HG03066 (cell line): ENCODE results near the gene CCDC85C.

Experiments used
- ATAC-seq: cut with Tn5 transposase; IDR thresholded peaks from one replicate; pipeline ENCODE4 v1.9.1; 2021; ENCODE audit warnings: low read depth; ENCODE audit not compliant: unreplicated experiment

The CCDC85C gene

DNA sequence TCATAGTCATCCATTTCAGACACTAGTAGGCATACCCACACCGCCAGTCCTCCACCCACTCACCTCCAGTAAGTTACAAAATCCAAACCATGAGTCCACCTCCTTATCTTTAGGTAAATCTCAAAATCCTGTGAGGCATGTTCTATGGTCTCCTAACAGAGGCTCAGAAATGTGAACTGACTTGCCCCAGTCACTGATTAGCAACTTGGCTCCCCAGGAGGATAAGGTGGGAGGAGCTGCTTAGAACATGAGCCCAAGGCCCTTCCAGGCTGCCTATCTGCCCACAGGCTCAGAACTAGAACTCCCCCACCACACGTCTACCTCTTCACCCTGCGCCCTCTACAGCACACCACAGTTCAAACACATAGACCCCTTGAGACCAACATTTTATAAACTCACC is 143.2 kb downstream of the CCDC85C start:
- no peak for ATAC-seq

GRCh38 chr14:99459481-99460100 is 144.4 kb downstream of the CCDC85C start:
- no peak for ATAC-seq

DNA sequence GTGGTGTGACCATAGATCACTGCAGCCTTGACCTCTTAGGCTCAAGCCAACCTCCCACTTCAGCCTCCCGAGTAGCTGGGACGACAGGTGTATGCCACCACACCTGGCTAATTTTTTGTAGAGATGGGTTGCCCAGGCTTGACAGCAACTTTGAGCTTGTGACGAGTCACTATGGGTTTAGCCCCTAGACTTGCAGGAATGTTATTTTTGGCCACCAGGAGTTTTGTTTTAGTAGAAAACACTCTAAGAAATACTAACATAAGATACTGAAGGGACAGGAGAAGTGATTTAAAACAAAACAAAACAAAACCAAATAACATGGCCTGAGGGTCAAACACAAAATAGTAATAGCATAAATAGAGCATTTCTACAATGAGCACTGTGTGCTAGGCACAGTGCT is 149.8 kb downstream of the CCDC85C start:
- no peak for ATAC-seq

DNA sequence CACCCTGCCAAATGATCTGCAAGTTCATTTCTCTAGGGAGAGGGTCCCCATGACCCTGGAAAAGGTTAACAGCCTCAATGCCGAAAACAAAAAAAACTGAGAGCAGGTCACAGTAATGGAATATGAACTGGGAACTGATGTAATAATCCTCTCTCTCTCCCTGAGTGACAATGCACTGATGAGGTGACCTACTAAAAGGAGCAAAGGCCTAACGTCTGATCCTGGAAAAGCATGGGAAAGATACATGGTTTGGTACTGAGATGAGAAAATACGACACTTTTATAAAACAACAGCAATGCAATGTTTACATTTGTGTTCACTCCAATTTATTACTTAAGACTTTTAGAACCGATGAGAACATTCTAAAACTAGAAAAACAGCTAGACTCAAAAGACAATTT is 151.0 kb downstream of the CCDC85C start:
- ATAC-seq, result no peak

DNA sequence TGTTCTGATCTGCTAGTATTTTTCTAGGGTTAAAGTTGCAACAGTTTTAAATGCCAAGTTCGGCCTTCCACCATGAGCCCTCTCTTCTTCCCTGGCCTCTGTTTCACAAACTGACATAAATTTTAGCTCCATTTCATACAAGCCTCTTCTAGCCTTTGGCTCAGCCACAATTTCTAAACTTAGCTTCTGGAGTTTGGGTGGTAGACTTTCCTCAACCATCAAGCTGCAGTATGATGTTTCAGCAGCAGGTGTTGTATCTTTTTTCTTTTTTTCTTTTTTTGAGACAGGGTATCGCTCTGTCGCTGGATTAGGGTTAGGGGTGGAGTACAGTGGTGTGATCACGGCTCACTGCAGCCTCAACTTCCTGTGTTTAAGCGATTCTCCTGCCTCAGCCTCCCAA is 152.8 kb downstream of the CCDC85C start:
- no peak for ATAC-seq

DNA sequence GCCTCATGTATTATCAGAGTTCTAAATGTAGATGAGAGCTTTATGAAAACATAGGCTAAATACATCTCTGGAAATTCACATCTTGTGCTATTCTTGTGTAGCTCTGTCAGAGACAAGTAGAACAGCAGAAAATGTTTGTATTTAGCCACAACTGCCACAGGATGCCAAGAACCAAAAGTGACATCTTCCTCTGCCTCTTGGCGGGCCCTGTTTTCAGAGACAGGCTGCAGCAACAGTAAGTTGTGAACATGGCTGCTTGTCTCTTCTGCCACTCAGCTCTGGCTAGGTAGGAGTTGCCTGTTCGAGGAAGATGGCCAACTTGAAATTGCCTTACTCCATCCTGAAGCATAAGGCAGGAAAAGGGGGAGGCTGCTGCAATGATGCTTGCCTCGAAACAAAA is 153.7 kb downstream of the CCDC85C start:
- no peak for ATAC-seq
